CD4-positive, alpha-beta T cell (primary cell): Measurements from ENCODE around the gene ZNF536. TPM values are rescaled to one million over a fixed set of nuclear protein-coding genes. Genes with fewer than 3 reads are reported as not detected.

Experiments used
- ATAC-seq: fragments of 200-7000 bp; cut with Tn5 transposase; one replicate; pipeline ENCODE4 v1.10.0; 2022; ENCODE audit warnings: mild to moderate bottlenecking; ENCODE audit not compliant: poor library complexity
- CTCF ChIA-PET: fragments of 350-600 bp; sonication (Branson Sonifier 250); formaldehyde crosslinking; loops from one replicate; lab custom pipeline; 2021; ENCODE audit warnings: antibody characterized with exemption, inconsistent platforms; lab: Charles Lee
- POLR2A ChIA-PET: fragments of 350-600 bp; sonication (Branson Sonifier 250); formaldehyde crosslinking; loops from one replicate; lab custom pipeline; 2021; ENCODE audit warnings: antibody characterized with exemption, inconsistent platforms; lab: Charles Lee
- DNase-seq, 14 experiments: peaks; one replicate each; pipeline ENCODE4 v3.0.0-alpha.2; 2013 to 2020; ENCODE audit warnings: mixed read lengths in 2 of 14
- H3K27ac ChIP-seq, 2 donors: one replicate each; pipeline versions ENCODE4 v1.5.1 to v1.7.0; 2013; ENCODE audit warnings: low read length in 2 of 2, low read depth in 1 of 2, mild to moderate bottlenecking in 1 of 2
- H3K27me3 ChIP-seq, 2 experiments: 1 replicate in 1 of 2; 2 replicates in 1 of 2; pipeline versions ENCODE4 v1.6.1 to v1.7.0; 2013; ENCODE audit warnings: low read length in 2 of 2, control low read depth in 1 of 2, mild to moderate bottlenecking in 1 of 2, moderate library complexity in 1 of 2; ENCODE audit not compliant: insufficient read depth in 2 of 2, control insufficient read depth in 1 of 2
- H3K36me3 ChIP-seq: one replicate; pipeline ENCODE4 v1.6.1; 2013; ENCODE audit warnings: low read length, control low read depth; ENCODE audit not compliant: insufficient read depth
- H3K4me1 ChIP-seq: one replicate; pipeline ENCODE4 v1.6.1; 2013; ENCODE audit warnings: low read length, control low read depth; ENCODE audit not compliant: insufficient read depth
- H3K4me3 ChIP-seq: one replicate; pipeline ENCODE4 v1.5.1; 2013; ENCODE audit warnings: mild to moderate bottlenecking, low read length, moderate library complexity
- H3K9me3 ChIP-seq, 2 experiments: 1 replicate in 1 of 2; 2 replicates in 1 of 2; pipeline versions ENCODE4 v1.6.1 to v1.7.0; 2013; ENCODE audit warnings: low read length in 2 of 2, mild to moderate bottlenecking in 2 of 2, control low read depth in 1 of 2, moderate library complexity in 1 of 2; ENCODE audit not compliant: control insufficient read depth in 1 of 2, insufficient read depth in 1 of 2
- H3K27ac Mint-ChIP-seq: one replicate; pipeline ENCODE4 v1.8.0; 2020; ENCODE audit warnings: mixed read lengths
- H3K27me3 Mint-ChIP-seq: one replicate; pipeline ENCODE4 v1.8.0; 2021; ENCODE audit warnings: mixed read lengths
- H3K36me3 Mint-ChIP-seq: one replicate; pipeline ENCODE4 v1.8.0; 2021; ENCODE audit warnings: low read depth, mixed read lengths
- H3K4me1 Mint-ChIP-seq: one replicate; pipeline ENCODE4 v1.8.0; 2021; ENCODE audit warnings: low read depth, mixed read lengths
- H3K4me3 Mint-ChIP-seq: one replicate; pipeline ENCODE4 v1.8.0; 2020; ENCODE audit warnings: mild to moderate bottlenecking, mixed read lengths
- H3K9me3 Mint-ChIP-seq: one replicate; pipeline ENCODE4 v1.8.0; 2020; ENCODE audit warnings: mixed read lengths
- intact Hi-C, 2 experiments: fragments of 100-400 bp; cut with DNase I in 1 of 2; cut with micrococcal nuclease in 1 of 2; formaldehyde crosslinking; loops; one replicate each; pipeline versions ENCODE4 v1.15.1 to v1.9.0; 2023 to 2025; cut with DNase I, micrococcal nuclease
- total RNA-seq, 174 experiments: library from RNA in 2 of 174; stranded (reverse) in 2 of 174; gene quantifications; one replicate each; pipeline ENCODE4 v1.2.3 and lab custom pipeline; 2021 to 2026
- TF ChIP-seq, protein P1 (sequence below): fragments of 200-600 bp; IDR thresholded peaks from one replicate; pipeline ENCODE4 v1.8.0; 2022; ENCODE audit warnings: antibody characterized with exemption, mild to moderate bottlenecking

Gene ZNF536
- total RNA-seq, 2 experiments from 2014 or later = not detected

DNA sequence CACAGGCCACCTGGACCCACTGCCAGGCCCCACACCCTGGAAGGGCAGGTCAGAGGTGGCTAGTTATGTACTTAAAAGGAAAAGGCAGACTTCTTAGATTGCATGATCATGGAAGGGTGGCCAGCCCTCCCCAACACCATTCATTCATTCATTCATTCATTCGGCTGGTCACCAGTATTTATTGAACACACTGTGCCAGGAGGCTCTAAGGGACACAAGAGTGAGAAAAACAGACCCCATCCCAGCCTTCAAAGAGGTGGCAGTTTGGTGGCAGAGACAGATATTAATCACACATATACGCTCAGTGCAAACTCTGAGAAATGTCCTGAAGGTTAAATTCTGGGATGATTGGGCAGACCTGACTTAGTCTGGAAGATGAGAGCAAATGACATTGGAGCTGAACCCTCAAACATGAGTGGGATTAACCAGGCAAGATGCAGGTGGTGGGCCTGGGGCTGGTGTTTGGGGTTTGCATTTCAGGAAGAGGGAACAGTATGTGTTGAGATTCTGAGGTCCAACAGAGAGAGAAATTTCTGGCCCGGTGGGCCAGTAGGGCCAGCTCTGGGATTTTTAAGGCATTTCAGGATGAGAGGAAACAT is 147.5 kb downstream of the ZNF536 start:
- POLR2A ChIA-PET = no interaction called here
- H3K4me3 ChIP-seq = no peak overlapping the region
- no peaks in the 10 kb centered on the region for H3K9me3 Mint-ChIP-seq
- H3K36me3 ChIP-seq = no peaks in the 10 kb centered on the region
- intact Hi-C loops = no loop called here
- no peaks in the 10 kb centered on the region for H3K9me3 ChIP-seq
- no peaks in the 10 kb centered on the region for H3K27me3 Mint-ChIP-seq
- no peak overlapping the region for H3K27ac Mint-ChIP-seq
- no peak for DNase-seq
- no peaks in the 10 kb centered on the region for H3K36me3 Mint-ChIP-seq
- H3K4me1 Mint-ChIP-seq = no peaks in the 10 kb centered on the region
- ATAC-seq = no peak
- peaks cover 0 to 2% of the 10 kb centered on the region in 2 experiments for H3K27me3 ChIP-seq
- TF ChIP-seq, protein P1, sequence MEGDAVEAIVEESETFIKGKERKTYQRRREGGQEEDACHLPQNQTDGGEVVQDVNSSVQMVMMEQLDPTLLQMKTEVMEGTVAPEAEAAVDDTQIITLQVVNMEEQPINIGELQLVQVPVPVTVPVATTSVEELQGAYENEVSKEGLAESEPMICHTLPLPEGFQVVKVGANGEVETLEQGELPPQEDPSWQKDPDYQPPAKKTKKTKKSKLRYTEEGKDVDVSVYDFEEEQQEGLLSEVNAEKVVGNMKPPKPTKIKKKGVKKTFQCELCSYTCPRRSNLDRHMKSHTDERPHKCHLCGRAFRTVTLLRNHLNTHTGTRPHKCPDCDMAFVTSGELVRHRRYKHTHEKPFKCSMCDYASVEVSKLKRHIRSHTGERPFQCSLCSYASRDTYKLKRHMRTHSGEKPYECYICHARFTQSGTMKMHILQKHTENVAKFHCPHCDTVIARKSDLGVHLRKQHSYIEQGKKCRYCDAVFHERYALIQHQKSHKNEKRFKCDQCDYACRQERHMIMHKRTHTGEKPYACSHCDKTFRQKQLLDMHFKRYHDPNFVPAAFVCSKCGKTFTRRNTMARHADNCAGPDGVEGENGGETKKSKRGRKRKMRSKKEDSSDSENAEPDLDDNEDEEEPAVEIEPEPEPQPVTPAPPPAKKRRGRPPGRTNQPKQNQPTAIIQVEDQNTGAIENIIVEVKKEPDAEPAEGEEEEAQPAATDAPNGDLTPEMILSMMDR = no peak
- no peak overlapping the region for H3K27ac ChIP-seq
- H3K4me1 ChIP-seq = no peaks in the 10 kb centered on the region
- H3K4me3 Mint-ChIP-seq = no peak overlapping the region
- CTCF ChIA-PET = no interaction called here

DNA sequence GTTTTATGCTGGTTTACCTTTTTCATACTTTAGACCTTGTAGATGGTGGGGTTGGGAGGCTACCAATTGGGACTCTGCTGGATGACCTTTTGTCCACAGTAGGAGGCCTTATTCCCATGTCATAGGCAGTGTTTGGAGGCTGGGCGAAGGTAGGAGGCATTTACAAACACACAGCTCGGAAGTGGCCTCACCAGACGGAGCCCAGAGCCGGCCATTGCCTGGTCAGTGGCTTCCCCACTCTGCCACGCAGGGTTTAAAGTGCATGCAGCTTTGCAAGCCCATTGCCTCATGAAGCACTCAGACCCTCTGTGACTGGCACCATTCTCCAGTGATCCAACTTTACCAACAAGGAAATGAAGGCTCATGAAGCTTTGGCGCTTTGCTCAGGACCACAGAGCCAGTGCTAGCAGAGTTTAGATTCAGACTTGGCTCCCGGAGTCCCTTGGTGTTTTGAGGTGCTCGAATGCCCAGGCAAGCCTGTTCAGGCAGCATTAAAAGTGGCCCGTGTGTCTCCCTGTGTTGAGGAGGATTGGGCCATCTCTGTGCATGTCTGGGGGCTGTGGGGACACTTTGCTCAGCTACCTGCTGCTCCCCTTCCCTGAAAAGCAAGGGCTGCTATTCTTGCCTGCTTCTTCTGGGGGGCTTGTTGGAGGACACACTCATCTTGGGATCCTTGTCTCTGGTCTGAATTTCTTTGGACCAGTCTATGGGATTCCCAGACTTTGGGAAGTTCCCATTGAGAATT is 148.7 kb downstream of the ZNF536 start:
- Histone ChIP-seq H3K36me3 (no peaks in the 10 kb centered on the region), H3K27ac (no peak overlapping the region), H3K4me3 (no peak overlapping the region), H3K27me3 (peaks cover 0 to 2% of the 10 kb centered on the region in 2 experiments), H3K4me1 (no peaks in the 10 kb centered on the region), H3K9me3 (peaks cover 0 to 2% of the 10 kb centered on the region in 2 experiments)
- Mint-ChIP-seq H3K27me3 (no peaks in the 10 kb centered on the region), H3K9me3 (no peaks in the 10 kb centered on the region), H3K4me1 (no peaks in the 10 kb centered on the region), H3K27ac (no peak overlapping the region), H3K36me3 (no peaks in the 10 kb centered on the region), H3K4me3 (no peak overlapping the region)
- TF ChIP-seq, protein P1 = no peak
- intact Hi-C loops = no loop called here
- no peak for ATAC-seq
- no peak for DNase-seq
- POLR2A ChIA-PET = no interaction called here
- CTCF ChIA-PET = no interaction called here

DNA sequence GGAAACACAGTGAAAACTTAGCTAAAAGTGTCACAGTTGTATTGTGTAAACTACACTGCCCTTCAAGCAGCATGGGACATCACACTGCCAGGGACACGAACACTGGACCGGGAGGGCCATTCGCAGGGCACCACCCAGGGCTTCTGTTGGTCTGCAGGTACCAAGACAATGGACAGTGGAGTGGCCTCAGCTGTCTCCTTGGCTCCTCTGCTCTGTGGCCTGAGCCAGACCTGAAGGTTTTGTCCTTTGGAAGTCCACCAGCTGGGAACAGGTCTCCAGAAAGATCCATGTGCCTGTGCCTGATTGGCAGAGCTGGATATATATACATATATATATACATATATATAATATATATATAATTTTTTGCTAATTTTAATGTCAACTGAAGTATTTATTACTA is 149.8 kb downstream of the ZNF536 start:
- Mint-ChIP-seq H3K4me3 (no peak overlapping the region), H3K9me3 (no peaks in the 10 kb centered on the region), H3K4me1 (no peaks in the 10 kb centered on the region), H3K27me3 (no peaks in the 10 kb centered on the region), H3K36me3 (no peaks in the 10 kb centered on the region), H3K27ac (no peak overlapping the region)
- peaks cover 0 to 2% of the 10 kb centered on the region in 2 experiments for H3K27me3 ChIP-seq
- H3K27ac ChIP-seq = no peak overlapping the region
- CTCF ChIA-PET = no interaction called here
- no peak overlapping the region for H3K4me3 ChIP-seq
- TF ChIP-seq, protein P1 = no peak
- no peaks in the 10 kb centered on the region for H3K4me1 ChIP-seq
- DNase-seq (no peak), ATAC-seq (no peak)
- no peaks in the 10 kb centered on the region for H3K36me3 ChIP-seq
- H3K9me3 ChIP-seq = peaks cover 0 to 8% of the 10 kb centered on the region in 2 experiments
- intact Hi-C loops = no loop called here
- POLR2A ChIA-PET = no interaction called here
